ELR (cell line): ENCODE results near the gene LRPAP1.
"Not testable (repeated sequence)": the region's sequence is repeated elsewhere in the genome, so short reads cannot be mapped to it uniquely, and the experiment has no call there.

Experiments
- DNase-seq: peaks from one replicate; pipeline ENCODE4 v3.0.0-alpha.2; 2015; ENCODE audit warnings: low read depth

Gene LRPAP1

GRCh38 chr4:3531879-3532750, at the start of gene LRPAP1:
LRPAP1 (minus strand) TSS chr4:3532422; CDS start chr4:3532412, 10 bp downstream.
- peak; percentile 87 for DNase-seq

GRCh38 chr4:3581334-3582090, 49.3 kb upstream of the LRPAP1 start:
- not testable (repeated sequence) for DNase-seq

- DNase-seq: not testable (repeated sequence)
Measured at GRCh38 chr4:3580859-3581258, 48.6 kb upstream of the LRPAP1 start.

- not testable (repeated sequence) for DNase-seq
Measured at GRCh38 chr4:3578527-3579144, 46.4 kb upstream of the LRPAP1 start.

- not testable (repeated sequence) for DNase-seq
Measured at GRCh38 chr4:3578052-3578451, 45.8 kb upstream of the LRPAP1 start.

GRCh38 chr4:3577208-3577892, 45.1 kb upstream of the LRPAP1 start:
- DNase-seq: not testable (repeated sequence)

GRCh38 chr4:3576533-3577207, 44.4 kb upstream of the LRPAP1 start:
- DNase-seq: not testable (repeated sequence)

- not testable (repeated sequence) for DNase-seq
Measured at GRCh38 chr4:3575426-3576369, 43.5 kb upstream of the LRPAP1 start.

GRCh38 chr4:3574865-3575264, 42.6 kb upstream of the LRPAP1 start:
- DNase-seq: not testable (repeated sequence)

- DNase-seq: not testable (repeated sequence)
Measured at GRCh38 chr4:3574346-3574745, 42.1 kb upstream of the LRPAP1 start.

- no peak for DNase-seq
Measured at GRCh38 chr4:3573131-3573530, 40.9 kb upstream of the LRPAP1 start.

- DNase-seq: no peak
Measured at GRCh38 chr4:3572363-3572762, 40.1 kb upstream of the LRPAP1 start.

GRCh38 chr4:3571921-3572320, 39.7 kb upstream of the LRPAP1 start:
- DNase-seq: no peak

GRCh38 chr4:3570923-3571322, 38.7 kb upstream of the LRPAP1 start:
- not testable (repeated sequence) for DNase-seq

- DNase-seq: not testable (repeated sequence)
Measured at GRCh38 chr4:3569611-3570010, 37.4 kb upstream of the LRPAP1 start.

- DNase-seq: not testable (repeated sequence)
Measured at GRCh38 chr4:3566701-3567100, 34.5 kb upstream of the LRPAP1 start.

GRCh38 chr4:3566301-3566700, 34.1 kb upstream of the LRPAP1 start:
- not testable (repeated sequence) for DNase-seq

GRCh38 chr4:3564948-3565347, 32.7 kb upstream of the LRPAP1 start:
- DNase-seq: not testable (repeated sequence)

GRCh38 chr4:3563403-3563802, 31.2 kb upstream of the LRPAP1 start:
- no peak for DNase-seq

- not testable (repeated sequence) for DNase-seq
Measured at GRCh38 chr4:3562127-3562526, 29.9 kb upstream of the LRPAP1 start.
